ENCODE data around the gene MICOS13.

MICOS13 gene

GRCh38 chr19:5655412-5655811 lies 24.9 kb downstream of the MICOS13 start:
- Histone ChIP-seq H3K36me3 (replicated peaks; ENCODE audit: insufficient read depth, low read length) (peaks cover 43% of the 10 kb centered on the region; the same call in 1 of the 2 replicates), H3K9me3 (replicated peaks; ENCODE audit: insufficient read depth, low read length) (no peaks in the 10 kb centered on the region), H3K79me2 (ENCODE audit: low read length) (peaks cover 55% of the 10 kb centered on the region), H3K4me2 (ENCODE audit: low read depth, low read length) (no peak overlapping the region), H3K27ac (ENCODE audit: low read length) (no peak overlapping the region), H3K9ac (ENCODE audit: low read length) (no peak overlapping the region), H2AFZ (ENCODE audit: low read length) (no peak overlapping the region), H3K4me1 (ENCODE audit: low read length) (no peaks in the 10 kb centered on the region), H3K9me2 (replicated peaks; ENCODE audit: insufficient read depth, low read length) (no peaks in the 10 kb centered on the region), H3K4me3 (ENCODE audit: low read length) (no peak overlapping the region), H3F3A (ENCODE audit: insufficient read depth, low read length) (no peaks in the 10 kb centered on the region), H3K27me3 (replicated peaks; ENCODE audit: insufficient read depth, low read length) (no peaks in the 10 kb centered on the region), H4K20me1 (ENCODE audit: insufficient read depth, low read length) (no peaks in the 10 kb centered on the region)
- TF ChIP-seq CTCF (IDR thresholded peaks at IDR 0.05; ENCODE audit: low read length) (no peak), EZH2phosphoT487 (IDR thresholded peaks at IDR 0.05; ENCODE audit: low read length) (no peak), EZH2 (optimal IDR thresholded peaks at IDR 0.05; ENCODE audit: low read depth, low read length) (no peak)
- DNase-seq, result no peak

DNA sequence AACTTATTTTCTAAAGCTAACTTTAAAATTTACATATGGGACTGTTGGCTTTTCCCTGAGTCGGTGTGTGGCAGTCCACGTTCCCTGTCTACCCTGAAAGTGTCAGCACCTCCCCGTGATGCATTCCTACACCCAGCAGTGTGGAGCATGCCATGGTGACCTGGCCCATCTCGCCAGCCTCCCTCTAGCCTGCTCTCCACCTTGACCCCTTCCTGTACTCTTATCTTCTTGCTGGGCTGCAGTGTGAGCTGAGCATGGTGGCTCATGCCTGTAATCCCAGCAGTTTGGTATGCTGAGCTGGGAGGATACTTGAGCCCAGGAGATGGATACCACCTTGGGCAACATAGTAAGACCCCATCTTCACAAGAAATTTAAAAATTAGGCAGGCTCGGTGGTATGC lies 25.4 kb downstream of the MICOS13 start:
- TF ChIP-seq EZH2 (optimal IDR thresholded peaks at IDR 0.05; ENCODE audit: low read depth, low read length) (no peak), EZH2phosphoT487 (IDR thresholded peaks at IDR 0.05; ENCODE audit: low read length) (no peak), CTCF (IDR thresholded peaks at IDR 0.05; ENCODE audit: low read length) (no peak)
- Histone ChIP-seq H3K27ac (ENCODE audit: low read length) (no peak overlapping the region), H4K20me1 (ENCODE audit: insufficient read depth, low read length) (no peaks in the 10 kb centered on the region), H2AFZ (ENCODE audit: low read length) (no peak overlapping the region), H3K27me3 (replicated peaks; ENCODE audit: insufficient read depth, low read length) (no peaks in the 10 kb centered on the region), H3K9me3 (replicated peaks; ENCODE audit: insufficient read depth, low read length) (no peaks in the 10 kb centered on the region), H3K36me3 (replicated peaks; ENCODE audit: insufficient read depth, low read length) (peaks cover 47% of the 10 kb centered on the region), H3K9me2 (replicated peaks; ENCODE audit: insufficient read depth, low read length) (no peaks in the 10 kb centered on the region), H3F3A (ENCODE audit: insufficient read depth, low read length) (no peaks in the 10 kb centered on the region), H3K79me2 (ENCODE audit: low read length) (peaks cover 53% of the 10 kb centered on the region), H3K4me2 (ENCODE audit: low read depth, low read length) (no peak overlapping the region), H3K4me3 (ENCODE audit: low read length) (no peak overlapping the region), H3K9ac (ENCODE audit: low read length) (no peak overlapping the region), H3K4me1 (ENCODE audit: low read length) (no peaks in the 10 kb centered on the region)
- no peak for DNase-seq

DNA sequence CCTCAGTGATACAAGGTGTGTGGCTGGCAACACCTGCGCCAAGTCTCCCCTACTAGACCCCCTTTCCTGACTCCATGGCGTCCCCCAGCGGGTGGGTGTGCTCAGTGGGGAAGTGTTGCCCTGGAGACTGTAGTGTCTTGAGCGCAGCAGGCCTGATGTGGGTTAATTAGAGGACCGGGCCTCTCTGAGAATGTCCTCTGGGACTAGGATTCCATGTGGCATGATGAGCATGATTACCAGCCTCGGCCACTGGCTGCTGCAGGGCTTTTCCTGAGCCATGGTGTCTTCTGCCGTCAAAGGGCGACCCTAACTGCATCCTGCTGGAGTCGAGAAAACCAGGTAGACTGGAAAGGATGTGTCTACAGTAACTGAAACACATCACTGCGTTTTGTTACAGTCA lies 28.1 kb downstream of the MICOS13 start:
- Histone ChIP-seq H2AFZ (ENCODE audit: low read length) (no peak overlapping the region), H3K79me2 (ENCODE audit: low read length) (peaks cover 62% of the 10 kb centered on the region)
- DNase-seq, result no peak

More for the DNA sequence above, 28.1 kb downstream of the MICOS13 start:
- peaks cover 9% of the 10 kb centered on the region; the same call in 1 of the 2 replicates for H4K20me1 ChIP-seq (ENCODE audit: insufficient read depth, low read length)
- TF ChIP-seq EZH2 (optimal IDR thresholded peaks at IDR 0.05; ENCODE audit: low read depth, low read length), result no peak
- TF ChIP-seq EZH2phosphoT487 (IDR thresholded peaks at IDR 0.05; ENCODE audit: low read length), result no peak
- no peak for TF ChIP-seq CTCF (IDR thresholded peaks at IDR 0.05; ENCODE audit: low read length)
- no peaks in the 10 kb centered on the region for H3K27me3 ChIP-seq (replicated peaks; ENCODE audit: insufficient read depth, low read length)
- no peaks in the 10 kb centered on the region for H3K9me2 ChIP-seq (replicated peaks; ENCODE audit: insufficient read depth, low read length)
- H3F3A ChIP-seq (ENCODE audit: insufficient read depth, low read length), result no peaks in the 10 kb centered on the region
- H3K27ac ChIP-seq (ENCODE audit: low read length), result no peak overlapping the region
- H3K9ac ChIP-seq (ENCODE audit: low read length), result no peak overlapping the region
- peaks cover 62% of the 10 kb centered on the region for H3K36me3 ChIP-seq (replicated peaks; ENCODE audit: insufficient read depth, low read length)
- H3K4me2 ChIP-seq (ENCODE audit: low read depth, low read length), result no peak overlapping the region
- no peak overlapping the region for H3K4me3 ChIP-seq (ENCODE audit: low read length)
- H3K4me1 ChIP-seq (ENCODE audit: low read length), result no peaks in the 10 kb centered on the region
- no peaks in the 10 kb centered on the region for H3K9me3 ChIP-seq (replicated peaks; ENCODE audit: insufficient read depth, low read length)
